ENCODE measurements around the gene NFIX. TPM values are rescaled to one million over a fixed set of nuclear protein-coding genes. Genes with fewer than 3 reads are reported as not detected.
A peak's percentile ranks its signal among the peaks of the same experiment; 100 is the strongest.

NFIX gene
- total and polyA plus RNA-seq, 7 donors = 22.2 to 347 (median 220) TPM

GRCh38 chr19:13029301-13029880 is 34.1 kb downstream of the NFIX start:
- Histone ChIP-seq H3K4me3 (peak overlapping the region; percentile 32), H3K27me3 (ENCODE audit: insufficient read depth in 3 of 3, low read length in 2 of 3) (no peaks in the 10 kb centered on the region), H3K9me3 (no peaks in the 10 kb centered on the region), H3K36me3 (ENCODE audit: insufficient read depth in 1 of 2, low read depth in 1 of 2) (peaks cover 0 to 17% of the 10 kb centered on the region in 2 donors), H3K27ac (peak overlapping the region; percentile 99), H3K4me1 (peaks cover 96% of the 10 kb centered on the region)
- DNase-seq = no peak
- TF ChIP-seq CTCF (IDR thresholded peaks at IDR 0.05) = no peak
- no peak for ATAC-seq
- intact Hi-C loops (cut with DNase I) = loop anchor here in 1 of 2 donors (5.0 kb wide), 1 partner anchor 33 kb away; no protein-coding TSS in a partner anchor
- WGBS, 3 donors = 36 to 54% (median 39%) methylated on average over 9 of the region's 9 CpGs

- TF ChIP-seq CTCF (IDR thresholded peaks at IDR 0.05) = peak; percentile 63
- DNase-seq = peak; percentile 53 to 76
- ATAC-seq = peak; percentile 26 to 50 (median 32)
- Histone ChIP-seq H3K27ac (peak overlapping the region; percentile 99), H3K4me1 (peaks cover 96% of the 10 kb centered on the region), H3K27me3 (ENCODE audit: insufficient read depth in 3 of 3, low read length in 2 of 3) (no peaks in the 10 kb centered on the region), H3K4me3 (peak overlapping the region; percentile 32), H3K36me3 (ENCODE audit: insufficient read depth in 1 of 2, low read depth in 1 of 2) (peaks cover 0 to 17% of the 10 kb centered on the region in 2 donors), H3K9me3 (no peaks in the 10 kb centered on the region)
- intact Hi-C loops (cut with DNase I) = loop anchor here in 1 of 2 donors (5.0 kb wide), 2 partner anchors 32 to 33 kb away; partner anchors contain the start of gene NFIX
- WGBS, 3 donors = 29 to 45% (median 42%) methylated on average over 10 of the region's 10 CpGs
Observed at GRCh38 chr19:13029893-13030292, 34.6 kb downstream of the NFIX start.

GRCh38 chr19:13031917-13032623 is 36.8 kb downstream of the NFIX start:
- Histone ChIP-seq H3K4me1 (peaks cover 96% of the 10 kb centered on the region), H3K4me3 (peak overlapping the region; percentile 29), H3K9me3 (no peaks in the 10 kb centered on the region), H3K27me3 (ENCODE audit: insufficient read depth in 3 of 3, low read length in 2 of 3) (no peaks in the 10 kb centered on the region), H3K27ac (peak overlapping the region; percentile 99), H3K36me3 (ENCODE audit: insufficient read depth in 1 of 2, low read depth in 1 of 2) (peaks cover 0 to 9% of the 10 kb centered on the region in 2 donors)
- ATAC-seq = peak; percentile 66 to 75 (median 72)
- 18 to 41% (median 33%) methylated on average over 11 to 12 of the region's 12 CpGs for WGBS, 3 donors
- TF ChIP-seq CTCF (IDR thresholded peaks at IDR 0.05) = no peak
- DNase-seq = peak; percentile 60 to 77
- intact Hi-C loops (cut with DNase I) = loop anchor here (2.0 to 5.0 kb wide), 4 partner anchors 29 to 47 kb away; partner anchors contain the start of gene NFIX (in 1 of the 2)

GRCh38 chr19:13032837-13033236 is 37.6 kb downstream of the NFIX start:
- DNase-seq (no peak), ATAC-seq (no peak)
- intact Hi-C loops (cut with DNase I) = loop anchor here (2.0 to 5.0 kb wide), 4 partner anchors 28 to 48 kb away; partner anchors contain the start of gene NFIX (in 1 of the 2)
- no peaks in the 10 kb centered on the region for H3K27me3 ChIP-seq (ENCODE audit: insufficient read depth in 3 of 3, low read length in 2 of 3)
- peak overlapping the region; percentile 99 for H3K27ac ChIP-seq
- H3K4me3 ChIP-seq = no peak overlapping the region
- H3K9me3 ChIP-seq = no peaks in the 10 kb centered on the region
- H3K4me1 ChIP-seq = peaks cover 96% of the 10 kb centered on the region
- TF ChIP-seq CTCF (IDR thresholded peaks at IDR 0.05) = no peak
- H3K36me3 ChIP-seq (ENCODE audit: insufficient read depth in 1 of 2, low read depth in 1 of 2) = peaks cover 0 to 9% of the 10 kb centered on the region in 2 donors
- 30 to 48% (median 33%) methylated on average over 13 of the region's 13 CpGs for WGBS, 3 donors

Measured in psoas muscle (tissue), 8 donors.